ENCODE measurements around the gene CCR5AS.

Gene CCR5AS

DNA sequence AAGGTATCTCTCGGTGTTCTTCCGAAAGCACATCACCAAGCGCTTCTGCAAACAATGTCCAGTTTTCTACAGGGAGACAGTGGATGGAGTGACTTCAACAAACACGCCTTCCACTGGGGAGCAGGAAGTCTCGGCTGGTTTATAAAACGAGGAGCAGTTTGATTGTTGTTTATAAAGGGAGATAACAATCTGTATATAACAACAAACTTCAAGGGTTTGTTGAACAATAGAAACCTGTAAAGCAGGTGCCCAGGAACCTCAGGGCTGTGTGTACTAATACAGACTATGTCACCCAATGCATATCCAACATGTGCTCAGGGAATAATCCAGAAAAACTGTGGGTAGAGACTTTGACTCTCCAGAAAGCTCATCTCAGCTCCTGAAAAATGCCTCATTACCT lies 48.4 kb downstream of the CCR5AS start:
- H3K27ac Mint-ChIP-seq, result no peak overlapping the region
- no peak for DNase-seq (ENCODE audit: extremely low spot score, unreplicated experiment)
- no peaks in the 10 kb centered on the region for H3K36me3 Mint-ChIP-seq
- H3K27me3 Mint-ChIP-seq, result peaks cover 54% of the 10 kb centered on the region
- TF ChIP-seq, protein P1, sequence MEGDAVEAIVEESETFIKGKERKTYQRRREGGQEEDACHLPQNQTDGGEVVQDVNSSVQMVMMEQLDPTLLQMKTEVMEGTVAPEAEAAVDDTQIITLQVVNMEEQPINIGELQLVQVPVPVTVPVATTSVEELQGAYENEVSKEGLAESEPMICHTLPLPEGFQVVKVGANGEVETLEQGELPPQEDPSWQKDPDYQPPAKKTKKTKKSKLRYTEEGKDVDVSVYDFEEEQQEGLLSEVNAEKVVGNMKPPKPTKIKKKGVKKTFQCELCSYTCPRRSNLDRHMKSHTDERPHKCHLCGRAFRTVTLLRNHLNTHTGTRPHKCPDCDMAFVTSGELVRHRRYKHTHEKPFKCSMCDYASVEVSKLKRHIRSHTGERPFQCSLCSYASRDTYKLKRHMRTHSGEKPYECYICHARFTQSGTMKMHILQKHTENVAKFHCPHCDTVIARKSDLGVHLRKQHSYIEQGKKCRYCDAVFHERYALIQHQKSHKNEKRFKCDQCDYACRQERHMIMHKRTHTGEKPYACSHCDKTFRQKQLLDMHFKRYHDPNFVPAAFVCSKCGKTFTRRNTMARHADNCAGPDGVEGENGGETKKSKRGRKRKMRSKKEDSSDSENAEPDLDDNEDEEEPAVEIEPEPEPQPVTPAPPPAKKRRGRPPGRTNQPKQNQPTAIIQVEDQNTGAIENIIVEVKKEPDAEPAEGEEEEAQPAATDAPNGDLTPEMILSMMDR (conservative IDR thresholded peaks at IDR 0.05), result no peak
- no peaks in the 10 kb centered on the region for H3K9me3 Mint-ChIP-seq
- no peak overlapping the region for H3K4me3 Mint-ChIP-seq
- no peaks in the 10 kb centered on the region for H3K4me1 Mint-ChIP-seq (ENCODE audit: unreplicated experiment)

DNA sequence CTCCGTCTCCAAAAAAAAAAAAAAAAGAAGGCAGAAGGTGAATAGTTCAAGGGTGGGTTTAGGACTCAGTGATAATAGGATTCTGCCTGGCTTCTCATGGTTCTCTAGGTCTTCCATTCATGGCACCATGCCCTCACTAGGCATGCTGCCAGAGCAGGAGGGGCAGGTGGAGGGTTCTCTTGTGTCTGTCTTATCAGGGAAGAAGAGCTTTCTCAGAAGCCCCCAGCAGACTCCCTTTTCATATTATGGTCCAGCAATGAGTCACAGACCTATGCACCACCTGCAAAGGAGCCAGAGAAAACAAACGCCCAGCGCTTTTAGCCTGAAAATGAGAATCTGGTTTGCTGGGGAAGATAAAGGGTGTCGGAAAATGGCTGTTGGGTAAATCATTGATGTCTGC lies 50.0 kb downstream of the CCR5AS start:
- no peaks in the 10 kb centered on the region for H3K4me1 Mint-ChIP-seq (ENCODE audit: unreplicated experiment)
- peaks cover 67% of the 10 kb centered on the region for H3K27me3 Mint-ChIP-seq
- DNase-seq (ENCODE audit: extremely low spot score, unreplicated experiment), result no peak
- H3K9me3 Mint-ChIP-seq, result no peaks in the 10 kb centered on the region
- no peak overlapping the region for H3K27ac Mint-ChIP-seq
- H3K36me3 Mint-ChIP-seq, result no peaks in the 10 kb centered on the region
- TF ChIP-seq, protein P1 (conservative IDR thresholded peaks at IDR 0.05), result no peak
- no peak overlapping the region for H3K4me3 Mint-ChIP-seq

DNA sequence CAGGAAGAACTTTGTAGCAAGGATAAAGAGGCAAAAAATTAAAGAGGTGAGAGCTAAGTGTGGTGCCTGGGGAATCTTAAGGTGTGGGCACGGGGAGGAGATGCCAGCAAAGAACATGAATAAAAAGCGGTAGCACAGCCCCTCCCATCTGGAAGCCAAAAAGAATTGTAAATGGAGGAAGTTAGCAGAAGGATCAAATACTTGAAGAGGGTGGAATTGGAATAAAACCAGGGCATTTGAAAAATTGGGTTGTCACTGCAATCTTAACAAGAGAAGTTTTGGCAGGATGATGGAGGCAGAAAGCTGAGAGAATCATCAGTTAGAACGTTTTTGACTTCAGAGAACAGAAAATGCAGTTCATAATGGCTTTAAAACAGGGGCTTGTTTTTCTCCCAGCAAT lies 50.6 kb downstream of the CCR5AS start:
- Mint-ChIP-seq H3K4me1 (ENCODE audit: unreplicated experiment) (no peaks in the 10 kb centered on the region), H3K4me3 (no peak overlapping the region), H3K36me3 (no peaks in the 10 kb centered on the region)

DNA sequence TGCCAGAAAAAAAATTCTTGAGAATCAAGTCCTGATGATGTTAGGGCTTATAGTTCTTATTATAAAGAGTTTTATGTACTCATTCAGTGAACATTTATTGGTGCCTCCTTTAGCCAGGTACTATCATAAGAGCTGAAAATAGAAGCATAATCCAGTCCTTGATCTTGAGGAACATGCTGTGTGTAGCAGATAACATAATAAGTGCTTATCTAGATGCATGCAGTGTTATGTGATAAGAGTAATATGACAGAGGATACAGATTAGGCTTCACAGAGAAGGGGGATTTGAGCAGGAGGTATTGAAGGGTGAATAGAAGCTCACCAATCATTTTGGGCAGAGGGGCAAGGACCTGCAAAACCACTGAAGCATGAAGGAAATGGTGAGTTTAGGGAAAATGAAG lies 51.9 kb downstream of the CCR5AS start:
- Mint-ChIP-seq H3K9me3 (no peaks in the 10 kb centered on the region), H3K27me3 (peaks cover 81% of the 10 kb centered on the region), H3K4me1 (ENCODE audit: unreplicated experiment) (no peaks in the 10 kb centered on the region), H3K36me3 (no peaks in the 10 kb centered on the region), H3K27ac (no peak overlapping the region), H3K4me3 (no peak overlapping the region)
- TF ChIP-seq, protein P1 (conservative IDR thresholded peaks at IDR 0.05), result no peak
- no peak for DNase-seq (ENCODE audit: extremely low spot score, unreplicated experiment)

More for the DNA sequence above, 50.6 kb downstream of the CCR5AS start:
- H3K27me3 Mint-ChIP-seq, result peaks cover 73% of the 10 kb centered on the region
- no peaks in the 10 kb centered on the region for H3K9me3 Mint-ChIP-seq
- DNase-seq (ENCODE audit: extremely low spot score, unreplicated experiment), result no peak
- no peak overlapping the region for H3K27ac Mint-ChIP-seq
- TF ChIP-seq, protein P1 (conservative IDR thresholded peaks at IDR 0.05), result no peak

DNA sequence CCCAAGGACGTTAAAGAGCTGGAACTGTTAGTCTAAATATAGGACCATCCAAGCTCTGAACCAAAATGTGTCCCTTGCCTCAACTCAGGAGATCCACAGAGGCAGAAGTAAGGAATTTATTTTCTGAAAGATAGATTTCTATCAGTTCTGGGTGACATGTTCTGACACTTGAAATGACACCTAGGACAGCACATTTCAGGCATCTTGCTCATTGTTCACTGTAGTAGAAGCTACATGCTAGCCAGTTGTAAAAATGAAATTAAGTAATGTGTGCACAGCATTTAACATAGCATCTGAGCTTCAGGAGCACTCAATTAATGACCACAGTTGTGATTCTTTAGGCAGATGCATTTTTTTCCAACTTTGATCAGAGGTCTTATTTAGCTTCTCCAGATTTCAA lies 52.4 kb downstream of the CCR5AS start:
- TF ChIP-seq, protein P1 (conservative IDR thresholded peaks at IDR 0.05), result no peak
- no peak for DNase-seq (ENCODE audit: extremely low spot score, unreplicated experiment)
- Mint-ChIP-seq H3K4me3 (no peak overlapping the region), H3K9me3 (no peaks in the 10 kb centered on the region), H3K4me1 (ENCODE audit: unreplicated experiment) (no peaks in the 10 kb centered on the region), H3K36me3 (no peaks in the 10 kb centered on the region), H3K27me3 (peaks cover 79% of the 10 kb centered on the region), H3K27ac (no peak overlapping the region)
